Testis (tissue), 2 donors: ENCODE data around the gene OTOGL.

Source experiments
- CTCF ChIP-seq, 3 experiments: fragments of 450-650 bp in 2 of 3; fragments of 200-600 bp in 1 of 3; sonication (generic) in 1 of 3; IDR thresholded peaks; one replicate each; pipeline ENCODE4 v1.5.1; 2016 to 2019; ENCODE audit warnings: antibody characterized with exemption in 3 of 3, mild to moderate bottlenecking in 2 of 3, moderate library complexity in 1 of 3
- POLR2A ChIP-seq: fragments of 450-650 bp; IDR thresholded peaks from one replicate; pipeline ENCODE4 v1.6.1; 2017; ENCODE audit warnings: antibody characterized with exemption, mild to moderate bottlenecking, moderate library complexity

GRCh38 chr12:80154261-80154660 is 54.9 kb downstream of the OTOGL start:
- no peak for TF ChIP-seq POLR2A
- TF ChIP-seq CTCF (IDR thresholded peaks at IDR 0.05): no peak
